HepG2 (cell line): Measurements from ENCODE around the gene CCDC7. TPM values are rescaled to one million over a fixed set of nuclear protein-coding genes. Genes with fewer than 3 reads are reported as not detected.

ENCODE experiments used
- ATAC-seq: fragments of 200-7000 bp; cut with Tn5 transposase; 3 replicates; pipeline ENCODE4 v1.9.1; 2020; ENCODE audit warnings: mild to moderate bottlenecking, moderate library complexity
- BruUV-seq: library from RNA; stranded (reverse); fragments of 400-500 nt; replicated peaks from 2 replicates; lab custom pipeline; 2021; lab: Mats Ljungman, UMichigan
- CTCF ChIA-PET: fragments of 300-600 bp; formaldehyde crosslinking; extraction: SDS; loops from one replicate; lab custom pipeline; 2021; ENCODE audit warnings: low total read pairs, inconsistent platforms, low intra/inter-chr PET ratio; lab: Yijun Ruan, JAX
- POLR2A ChIA-PET: fragments of 350-600 bp; sonication (Branson Sonifier 250); formaldehyde crosslinking; loops from one replicate; lab custom pipeline; 2020; ENCODE audit warnings: antibody characterized with exemption, inconsistent platforms; lab: Yijun Ruan, JAX
- DNase-seq: peaks from one replicate; pipeline ENCODE4 v3.0.0-alpha.2; 2015; ENCODE audit warnings: low spot score
- FAIRE-seq: peaks from 3 replicates; lab custom pipeline; 2011; peaks lifted over from hg19 to GRCh38; lab: Jason Lieb, UNC
- H2AFZ ChIP-seq: one replicate; pipeline ENCODE4 v1.6.1; 2011; ENCODE audit warnings: low read length, inconsistent platforms
- H3K27ac ChIP-seq: fragments of 300-600 bp; 3 replicates; pipeline ENCODE4 v1.8.0; 2011; ENCODE audit warnings: mixed run types, mild to moderate bottlenecking, mixed read lengths, low read length, inconsistent platforms; ENCODE audit not compliant: insufficient read depth; ENCODE audit errors: extremely low read length
- H3K27me3 ChIP-seq, 2 experiments: fragments of 200-600 bp in 1 of 2; 2 replicates in 1 of 2; 3 replicates in 1 of 2; pipeline versions ENCODE4 v1.6.0 to v1.8.0; 2011; ENCODE audit warnings: low read length in 2 of 2, mild to moderate bottlenecking in 2 of 2, moderate library complexity in 2 of 2, inconsistent platforms in 1 of 2; ENCODE audit not compliant: insufficient read depth in 2 of 2, control insufficient read depth in 1 of 2
- H3K36me3 ChIP-seq, 2 experiments: fragments of 200-600 bp in 1 of 2; replicated peaks in 1 of 2; 2 replicates in 1 of 2; 3 replicates in 1 of 2; pipeline versions ENCODE4 v1.5.1 to v1.8.0; 2011; ENCODE audit warnings: low read length in 2 of 2, inconsistent platforms in 1 of 2; ENCODE audit not compliant: insufficient read depth in 2 of 2, control insufficient read depth in 1 of 2
- H3K4me1 ChIP-seq: 2 replicates; pipeline ENCODE4 v1.5.1; 2012; ENCODE audit warnings: low read length, inconsistent platforms; ENCODE audit not compliant: insufficient read depth
- H3K4me2 ChIP-seq: 2 replicates; pipeline ENCODE4 v1.6.0; 2011; ENCODE audit warnings: low read depth, low read length, inconsistent platforms
- H3K4me3 ChIP-seq, 3 experiments: fragments of 200-600 bp in 1 of 3; sonication (generic), shearing (Covaris generic) in 1 of 3; replicated peaks in 1 of 3; 2 replicates each; pipeline ENCODE4 v1.5.1; 2011 to 2016; ENCODE audit warnings: low read length in 3 of 3, inconsistent platforms in 2 of 3, low read depth in 2 of 3, mild to moderate bottlenecking in 2 of 3, control low read depth in 1 of 3, mixed read lengths in 1 of 3; ENCODE audit not compliant: insufficient read depth in 1 of 3
- H3K79me2 ChIP-seq: one replicate; pipeline ENCODE4 v1.6.1; 2011; ENCODE audit warnings: low read length, inconsistent platforms; ENCODE audit not compliant: insufficient read depth
- H3K9ac ChIP-seq: 2 replicates; pipeline ENCODE4 v1.6.0; 2011; ENCODE audit warnings: mild to moderate bottlenecking, low read depth, low read length, inconsistent platforms; ENCODE audit not compliant: insufficient read depth
- H3K9me3 ChIP-seq: 2 replicates; pipeline ENCODE4 v1.5.1; 2012; ENCODE audit warnings: mild to moderate bottlenecking, low read length
- H4K20me1 ChIP-seq: 2 replicates; pipeline ENCODE4 v1.6.0; 2011; ENCODE audit warnings: inconsistent platforms, mild to moderate bottlenecking, low read length, moderate library complexity; ENCODE audit not compliant: insufficient read depth
- IRF1 ChIP-seq: sonication (generic); formaldehyde crosslinking; IDR thresholded peaks from 2 replicates; pipeline ENCODE4 v1.4.0; 2020; ENCODE audit warnings: low read depth, mild to moderate bottlenecking, missing genetic modification reagents
- KLF15 ChIP-seq: sonication (generic); formaldehyde crosslinking; IDR thresholded peaks from 2 replicates; pipeline ENCODE4 v1.8.1; 2023; ENCODE audit warnings: borderline replicate concordance, mild to moderate bottlenecking, inconsistent platforms, missing genetic modification reagents, mixed read lengths
- MYC ChIP-seq: sonication (generic); formaldehyde crosslinking; IDR thresholded peaks from 2 replicates; pipeline ENCODE4 v1.9.0; 2021; ENCODE audit warnings: missing genetic modification reagents, borderline replicate concordance
- STAG1 ChIP-seq: sonication (generic); formaldehyde crosslinking; IDR thresholded peaks from 2 replicates; pipeline ENCODE4 v1.4.0; 2020; ENCODE audit warnings: missing genetic modification reagents
- YY1 ChIP-seq: IDR thresholded peaks from 2 replicates; pipeline ENCODE4 v1.6.1; 2011; ENCODE audit warnings: low read length, low read depth, moderate library complexity, mild to moderate bottlenecking; ENCODE audit not compliant: insufficient read depth, insufficient replicate concordance
- ZBTB44 ChIP-seq: sonication (generic); formaldehyde crosslinking; IDR thresholded peaks from 2 replicates; pipeline ENCODE4 v1.4.0; 2020; ENCODE audit warnings: missing genetic modification reagents
- ZNF138 ChIP-seq: sonication (generic); formaldehyde crosslinking; IDR thresholded peaks from 2 replicates; pipeline ENCODE4 v1.5.0; 2020; ENCODE audit warnings: mild to moderate bottlenecking, low read depth, missing genetic modification reagents
- ZNF784 ChIP-seq: sonication (generic); formaldehyde crosslinking; IDR thresholded peaks from 2 replicates; pipeline ENCODE4 v1.5.1; 2020; ENCODE audit warnings: missing genetic modification reagents, mild to moderate bottlenecking, borderline replicate concordance
- WGBS: methylation state at CpG from one replicate; pipeline ENCODE4 v1.1.6; 2017; ENCODE audit warnings: low lambda C conversion rate; 5-methylcytosine and 5-hydroxymethylcytosine counted together
- in situ Hi-C: cut with HindIII; loops from 2 replicates; pipeline ENCODE4 v1.10.0; 2017; ENCODE audit warnings: low pct_unique_long_range_greater_than_20kb; ENCODE audit not compliant: extremely low pct_ligation_motif_present
- intact Hi-C: fragments of 100-400 bp; cut with micrococcal nuclease; formaldehyde crosslinking; loops from one replicate; pipeline ENCODE4 v1.10.0; 2022; ENCODE audit not compliant: unreplicated experiment
- polyA plus RNA-seq, 8 experiments: library from polyadenylated mRNA; depleted of rRNA in 3 of 8; stranded (reverse) in 7 of 8; unstranded in 1 of 8; fragments of >200 nt; fragmentation: Illumina TruSeq in 4 of 8; extraction: Trizol in 4 of 8; gene quantifications; 2 replicates each; pipeline versions ENCODE4 v1.2.1 to v1.2.3, GENCODE V29; 2011 to 2016; ENCODE audit warnings: low read depth in 4 of 8, missing spikeins in 1 of 8, mixed read lengths in 1 of 8; ENCODE audit not compliant: insufficient read depth in 1 of 8
- total RNA-seq, 5 experiments: library from RNA; depleted of rRNA; stranded (reverse); fragments of >200 nt; fragmentation: Illumina TruSeq; extraction: Trizol; gene quantifications; 2 replicates each; pipeline ENCODE4 v1.2.3, GENCODE V29; 2016; ENCODE audit warnings: low read depth in 1 of 5

CCDC7 gene
- total and polyA plus RNA-seq, 2 of the 13 experiments (the other 11 are each of a cell fraction or from before 2014, with no cell fraction given): 0.40 to 1.8 TPM

- Histone ChIP-seq H3K4me1 (peaks cover 8% of the 10 kb centered on the region), H2AFZ (no peak overlapping the region), H3K79me2 (no peaks in the 10 kb centered on the region), H3K9me3 (no peaks in the 10 kb centered on the region), H4K20me1 (no peaks in the 10 kb centered on the region), H3K27ac (no peak overlapping the region), H3K27me3 (no peaks in the 10 kb centered on the region; a peak in 1 of 5 replicates), H3K36me3 (no peaks in the 10 kb centered on the region), H3K4me3 (no peak overlapping the region), H3K9ac (no peak overlapping the region), H3K4me2 (no peak overlapping the region)
- FAIRE-seq (no peak), ATAC-seq (no peak), DNase-seq (no peak)
- CTCF ChIA-PET: no interaction called here
- 59% methylated on average over 8 of the region's 8 CpGs for WGBS
- in situ Hi-C loops: no loop called here
- TF ChIP-seq YY1 (no peak), IRF1 (CRISPR knock-in tag) (no peak), STAG1 (CRISPR knock-in tag) (no peak), ZNF784 (no peak), KLF15 (no peak), MYC (CRISPR knock-in tag) (no peak), ZBTB44 (CRISPR knock-in tag) (no peak), ZNF138 (CRISPR knock-in tag) (no peak)
- intact Hi-C loops: no loop called here
- no TSS peak for BruUV-seq
- POLR2A ChIA-PET: no interaction called here
Measured at GRCh38 chr10:32410569-32410968, 35.4 kb upstream of the CCDC7 start.
